HG03135 (cell line): ENCODE measurements around the gene ETV6.

Experiments used
- ATAC-seq: cut with Tn5 transposase; IDR thresholded peaks from one replicate; pipeline ENCODE4 v1.9.1; 2021; ENCODE audit warnings: mild to moderate bottlenecking, moderate library complexity; ENCODE audit not compliant: unreplicated experiment

The ETV6 gene

GRCh38 chr12:11846488-11846887 lies 197.0 kb downstream of the ETV6 start:
- no peak for ATAC-seq

- no peak for ATAC-seq
Observed at GRCh38 chr12:11847539-11847938, 198.1 kb downstream of the ETV6 start.

GRCh38 chr12:11849757-11850504 lies 200.5 kb downstream of the ETV6 start:
- ATAC-seq: no peak

GRCh38 chr12:11853126-11853525 lies 203.7 kb downstream of the ETV6 start:
- no peak for ATAC-seq

DNA sequence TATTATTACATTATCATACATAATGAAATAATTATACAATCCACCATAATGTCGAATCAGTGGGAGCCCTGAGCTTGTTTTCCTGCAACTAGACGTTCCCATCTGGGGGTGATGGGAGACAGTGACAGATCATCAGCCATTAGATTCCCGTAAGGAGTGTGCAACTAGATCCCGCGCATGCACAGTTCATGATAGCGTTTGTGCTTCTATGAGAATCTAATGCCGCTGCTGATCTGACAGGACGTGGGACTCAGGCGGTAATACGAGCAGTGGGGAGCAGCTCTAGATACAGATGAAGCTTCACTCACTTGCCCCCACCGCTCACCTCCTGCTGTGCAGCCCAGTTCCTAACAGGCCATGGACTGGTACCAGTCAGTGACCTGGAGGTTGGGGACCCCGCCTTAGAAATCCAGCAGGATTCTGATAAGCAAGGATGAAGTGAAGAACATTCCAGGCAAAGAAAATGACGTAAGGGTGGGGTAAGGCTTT lies 204.6 kb downstream of the ETV6 start:
- no peak for ATAC-seq

DNA sequence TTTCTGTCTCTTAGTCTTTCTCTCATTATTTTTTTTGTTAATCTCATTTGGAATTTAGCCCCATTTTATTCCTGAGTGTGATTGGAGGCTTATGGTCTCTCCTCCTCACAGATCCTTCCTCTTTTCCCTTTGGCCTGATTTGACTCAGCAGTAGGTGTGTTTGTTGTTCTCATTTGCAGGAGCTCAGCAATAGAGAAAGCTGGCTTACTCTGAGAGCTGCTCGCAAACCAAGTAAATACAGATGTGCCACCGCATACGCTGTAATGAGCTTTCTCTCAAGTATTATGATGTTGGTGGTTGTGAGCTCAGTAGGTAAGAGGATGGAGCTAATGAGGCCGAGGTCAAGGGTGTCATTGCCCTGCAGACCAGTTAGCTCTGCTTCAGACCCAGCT lies 206.5 kb downstream of the ETV6 start:
- no peak for ATAC-seq

DNA sequence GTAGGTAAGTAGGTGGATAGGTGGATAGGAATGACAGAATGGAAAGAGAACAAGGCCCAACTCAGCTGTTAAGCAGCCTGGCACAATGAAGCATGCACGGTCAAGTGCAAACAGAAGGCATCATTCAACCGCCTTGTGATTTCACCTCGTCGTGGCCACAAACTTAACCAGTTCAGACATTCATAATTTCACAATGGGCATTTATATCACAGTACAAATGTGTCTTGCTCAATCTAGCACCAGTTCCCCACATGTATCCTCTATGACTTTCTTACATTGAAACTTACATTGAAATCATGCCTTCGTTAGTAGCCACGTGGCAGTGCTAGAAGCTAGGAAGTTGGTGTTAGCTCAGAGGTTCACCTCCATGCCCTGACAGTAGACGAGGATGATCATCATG lies 207.5 kb downstream of the ETV6 start:
- no peak for ATAC-seq

DNA sequence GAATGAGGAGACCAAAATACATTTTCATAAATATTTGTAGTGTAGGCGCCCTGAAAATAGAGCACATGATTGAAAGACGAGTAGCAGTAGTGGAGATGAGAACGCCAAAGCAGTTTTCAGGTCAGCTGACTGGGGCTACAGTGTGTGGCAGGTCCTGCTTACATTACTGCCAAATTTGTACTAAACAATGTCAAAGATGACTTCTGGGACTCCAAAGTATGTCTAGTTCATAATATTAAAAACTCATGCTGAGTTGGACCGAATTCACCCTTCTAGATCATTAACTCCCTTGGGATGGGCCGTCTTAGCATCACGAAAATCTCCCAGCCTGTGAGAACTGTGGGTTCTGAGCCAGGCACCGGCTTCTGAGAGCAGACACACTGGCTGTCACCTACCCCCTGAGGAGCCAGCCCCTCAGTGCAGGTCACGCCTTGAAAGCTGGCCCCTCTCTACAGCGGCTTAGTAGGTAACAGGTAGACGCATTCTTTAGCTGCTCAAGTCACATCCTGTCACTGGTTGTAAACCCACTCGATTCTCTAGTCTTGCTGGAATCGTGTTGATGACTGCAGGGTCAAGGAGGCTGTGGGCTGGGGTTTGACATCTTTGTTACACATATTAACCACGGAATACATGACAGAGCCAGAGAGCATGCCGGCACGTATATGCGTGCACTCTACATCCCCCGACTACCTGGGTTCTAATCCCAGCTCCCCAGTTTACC lies 210.4 kb downstream of the ETV6 start:
- ATAC-seq: no peak

DNA sequence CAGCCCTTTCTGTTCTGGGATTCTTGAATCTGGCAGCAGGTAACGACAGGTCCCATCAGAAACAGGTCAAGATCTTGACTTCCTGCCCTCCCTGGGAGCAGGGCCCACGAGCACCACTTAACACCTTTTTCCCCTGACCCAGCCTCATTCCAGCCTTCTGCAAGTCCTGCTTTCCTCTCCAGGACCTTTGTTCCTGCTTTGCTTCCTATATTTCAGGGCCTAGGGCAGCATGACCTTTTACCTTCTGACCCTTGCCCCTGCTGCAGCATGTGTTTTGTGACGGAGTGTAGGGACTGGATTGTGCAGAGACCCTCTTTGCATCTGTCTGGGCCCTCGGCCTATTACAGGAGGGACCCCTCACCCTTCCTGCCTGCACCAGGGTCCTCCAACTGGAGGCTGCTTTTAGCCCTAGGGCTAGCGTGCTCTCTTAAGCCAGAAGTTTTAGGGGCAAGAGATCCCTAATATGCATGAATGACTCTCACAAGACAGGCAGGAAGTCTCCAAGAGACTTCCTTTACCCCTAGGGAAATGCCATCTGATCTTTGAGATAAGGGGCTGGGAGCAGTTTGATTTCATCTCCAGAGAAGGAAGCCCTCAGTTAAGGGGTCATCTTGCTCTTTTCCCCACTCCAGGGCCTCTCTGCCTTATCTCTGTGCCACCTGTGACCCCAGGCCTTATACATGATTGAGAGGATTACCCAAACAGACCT lies 211.8 kb downstream of the ETV6 start:
- no peak for ATAC-seq

- no peak for ATAC-seq
Observed at GRCh38 chr12:11861864-11862600, 212.6 kb downstream of the ETV6 start.

DNA sequence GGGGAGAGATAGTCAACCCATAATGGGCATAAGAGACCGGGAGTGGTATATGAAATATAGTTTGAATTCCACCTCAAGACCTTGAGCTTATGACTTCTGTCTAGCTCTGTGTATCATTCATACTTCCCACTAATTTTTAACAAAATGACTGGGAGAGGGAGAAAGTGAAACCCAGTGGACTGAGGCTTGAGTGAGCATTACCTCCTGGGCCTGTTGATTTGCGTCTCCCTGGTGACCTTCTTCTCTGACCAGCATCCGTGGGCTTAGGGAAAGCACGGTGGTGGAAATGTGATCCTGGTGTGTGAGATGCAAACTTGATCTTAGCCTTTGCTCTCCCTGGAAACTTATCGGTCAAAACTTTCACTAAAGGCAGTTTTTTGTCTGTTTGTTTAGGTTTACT lies 213.3 kb downstream of the ETV6 start:
- ATAC-seq: no peak

DNA sequence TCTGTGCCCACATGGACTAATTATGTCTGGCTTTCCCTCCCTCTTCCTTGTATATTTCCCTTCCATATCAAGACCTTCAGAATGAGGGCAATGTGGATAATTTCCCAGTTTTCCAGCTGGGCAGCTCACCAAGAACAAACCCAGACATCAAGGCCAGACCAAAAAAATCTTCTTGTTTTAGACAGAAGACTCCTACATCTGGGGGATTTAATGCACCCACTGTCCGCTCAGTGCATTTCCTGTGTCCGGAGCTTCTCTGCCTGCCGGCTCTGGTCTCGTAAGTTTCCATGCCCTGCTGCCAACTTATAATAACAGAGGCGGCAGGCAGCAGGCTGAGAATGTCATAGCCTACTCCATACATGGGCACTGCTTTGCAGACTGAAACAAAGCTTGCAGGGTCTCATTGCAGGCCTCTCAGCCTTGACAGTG lies 214.0 kb downstream of the ETV6 start:
- ATAC-seq: no peak

DNA sequence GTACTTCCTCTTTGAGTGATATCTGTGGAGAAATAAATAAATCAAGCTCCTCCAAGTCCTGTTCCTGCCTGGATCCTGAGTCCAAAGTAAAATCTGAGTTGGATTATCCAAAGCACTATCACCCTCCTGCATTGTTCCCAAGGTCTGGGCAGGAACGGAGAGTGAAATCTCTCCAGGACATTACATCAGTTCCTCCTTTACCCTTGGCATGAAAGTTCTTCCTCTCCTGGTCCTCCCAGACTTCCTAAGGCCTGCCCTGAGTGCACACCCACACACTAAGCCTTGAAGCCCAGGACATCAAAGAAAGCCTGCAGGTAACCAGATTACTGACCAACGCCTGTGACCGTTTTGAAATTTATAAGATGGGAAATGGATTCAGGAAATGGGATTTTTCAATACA lies 214.5 kb downstream of the ETV6 start:
- ATAC-seq: no peak

GRCh38 chr12:11865824-11866223 lies 216.3 kb downstream of the ETV6 start:
- ATAC-seq: no peak

DNA sequence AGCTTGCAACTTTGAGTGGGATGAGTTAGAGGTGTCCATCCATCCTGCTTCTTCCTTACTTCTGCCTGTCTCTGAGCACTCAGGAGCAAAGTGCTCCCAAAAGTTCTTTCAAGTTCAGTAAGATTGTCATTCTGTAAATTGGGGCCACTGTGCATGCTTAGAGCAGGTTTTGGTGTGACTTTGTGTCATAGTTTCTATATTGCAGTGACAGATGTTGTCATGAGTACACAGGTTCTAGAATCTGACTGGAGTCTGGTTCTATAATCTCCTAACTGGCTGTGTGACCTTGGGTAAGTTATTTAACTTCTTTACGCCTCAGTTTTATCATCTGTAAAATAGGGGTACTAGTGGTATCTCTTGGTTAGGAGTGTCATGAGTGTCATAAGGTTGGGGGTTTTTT lies 218.6 kb downstream of the ETV6 start:
- no peak for ATAC-seq

- no peak for ATAC-seq
Observed at GRCh38 chr12:11869406-11869805, 219.9 kb downstream of the ETV6 start.

DNA sequence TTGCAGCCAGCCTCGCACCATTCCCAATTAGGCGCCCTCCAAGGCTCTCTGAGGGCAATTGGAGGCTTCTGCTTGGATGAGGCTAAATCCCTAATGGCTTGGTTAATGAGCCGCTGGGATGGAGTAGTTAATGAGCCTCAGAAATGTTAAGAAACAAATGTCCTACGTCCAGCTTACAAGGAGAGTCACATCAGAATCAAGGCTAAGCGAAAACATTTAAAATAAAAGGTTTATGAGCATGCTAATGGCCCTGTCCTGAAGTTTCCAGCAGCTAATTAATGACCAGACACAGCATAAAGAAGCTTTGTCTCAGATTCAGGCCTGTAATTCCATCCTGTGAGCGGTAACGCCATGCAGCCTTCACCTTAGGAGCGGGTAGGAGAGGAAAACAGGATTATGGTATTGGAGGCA lies 220.6 kb downstream of the ETV6 start:
- ATAC-seq: no peak

- ATAC-seq: no peak
Observed at GRCh38 chr12:11872055-11872454, 222.6 kb downstream of the ETV6 start.

GRCh38 chr12:11875414-11875935 lies 226.0 kb downstream of the ETV6 start:
- no peak for ATAC-seq

GRCh38 chr12:11876307-11876706 lies 226.8 kb downstream of the ETV6 start:
- no peak for ATAC-seq
